NB4 (cell line): ENCODE measurements around the gene MVD.

Source experiments
- MYC ChIP-seq: IDR thresholded peaks from 2 replicates; pipeline ENCODE4 v1.6.1; 2011; ENCODE audit warnings: low read depth, low read length
- POLR2A ChIP-seq: IDR thresholded peaks from 2 replicates; pipeline ENCODE4 v1.6.1; 2011; ENCODE audit warnings: mild to moderate bottlenecking; ENCODE audit not compliant: insufficient read length; ENCODE audit errors: extremely low read depth
- TF ChIP-seq, protein P1 (sequence below): IDR thresholded peaks from one replicate; pipeline ENCODE4 v1.5.1; 2012; ENCODE audit warnings: low read depth, low read length
- TF ChIP-seq, protein P2 (sequence below): IDR thresholded peaks from 2 replicates; pipeline ENCODE4 v1.6.1; 2011; ENCODE audit warnings: low read depth, low read length

DNA sequence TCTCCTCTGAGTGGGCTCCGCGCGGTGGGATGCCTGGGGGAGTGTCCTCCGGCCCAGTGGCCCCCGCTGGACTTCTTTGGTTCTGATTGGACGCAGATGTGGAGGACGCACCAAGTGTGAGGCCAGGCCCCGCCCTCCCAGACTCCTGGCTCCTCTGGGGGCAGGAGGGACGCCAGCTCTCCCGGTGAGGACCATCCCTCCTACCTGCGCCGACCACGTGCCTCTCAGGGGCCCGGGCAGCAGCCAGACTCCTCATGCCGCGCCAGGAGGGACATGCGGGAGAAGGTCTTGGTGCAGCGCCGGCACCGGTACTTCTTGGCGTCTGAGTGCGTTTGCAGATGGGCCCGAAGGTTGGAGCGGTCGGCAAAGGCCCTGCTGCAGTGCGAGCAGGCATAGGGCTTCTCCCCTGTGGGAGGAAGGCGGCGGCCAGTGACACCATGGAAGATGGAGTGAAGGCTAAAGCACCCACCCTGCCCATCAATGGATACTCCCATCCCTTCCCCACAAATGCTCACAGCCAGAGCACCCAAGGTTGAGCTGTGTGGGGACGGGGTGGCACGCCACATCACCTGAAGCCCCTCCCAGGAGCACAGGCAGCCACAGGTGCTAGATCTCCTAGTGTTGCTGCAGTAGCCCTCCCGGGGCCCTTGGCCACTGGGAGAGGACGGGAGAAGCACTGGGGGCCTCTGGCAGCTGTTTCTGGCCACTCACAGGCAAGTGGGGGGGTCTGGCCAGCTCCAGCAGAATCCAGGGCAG lies 15.5 kb upstream of the MVD start:
- TF ChIP-seq, protein P1, sequence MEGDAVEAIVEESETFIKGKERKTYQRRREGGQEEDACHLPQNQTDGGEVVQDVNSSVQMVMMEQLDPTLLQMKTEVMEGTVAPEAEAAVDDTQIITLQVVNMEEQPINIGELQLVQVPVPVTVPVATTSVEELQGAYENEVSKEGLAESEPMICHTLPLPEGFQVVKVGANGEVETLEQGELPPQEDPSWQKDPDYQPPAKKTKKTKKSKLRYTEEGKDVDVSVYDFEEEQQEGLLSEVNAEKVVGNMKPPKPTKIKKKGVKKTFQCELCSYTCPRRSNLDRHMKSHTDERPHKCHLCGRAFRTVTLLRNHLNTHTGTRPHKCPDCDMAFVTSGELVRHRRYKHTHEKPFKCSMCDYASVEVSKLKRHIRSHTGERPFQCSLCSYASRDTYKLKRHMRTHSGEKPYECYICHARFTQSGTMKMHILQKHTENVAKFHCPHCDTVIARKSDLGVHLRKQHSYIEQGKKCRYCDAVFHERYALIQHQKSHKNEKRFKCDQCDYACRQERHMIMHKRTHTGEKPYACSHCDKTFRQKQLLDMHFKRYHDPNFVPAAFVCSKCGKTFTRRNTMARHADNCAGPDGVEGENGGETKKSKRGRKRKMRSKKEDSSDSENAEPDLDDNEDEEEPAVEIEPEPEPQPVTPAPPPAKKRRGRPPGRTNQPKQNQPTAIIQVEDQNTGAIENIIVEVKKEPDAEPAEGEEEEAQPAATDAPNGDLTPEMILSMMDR, result no peak
- TF ChIP-seq POLR2A (no peak), MYC (no peak)
- TF ChIP-seq, protein P2, sequence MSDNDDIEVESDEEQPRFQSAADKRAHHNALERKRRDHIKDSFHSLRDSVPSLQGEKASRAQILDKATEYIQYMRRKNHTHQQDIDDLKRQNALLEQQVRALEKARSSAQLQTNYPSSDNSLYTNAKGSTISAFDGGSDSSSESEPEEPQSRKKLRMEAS, result no peak
